Amygdala (tissue), 56 donors: Measurements from ENCODE around the gene MRPL33.

Experiments used
- DNase-seq, 56 donors: peaks; one replicate each; lab custom pipeline; 2025; lab: John Stamatoyannopoulos, UW

Gene MRPL33

DNA sequence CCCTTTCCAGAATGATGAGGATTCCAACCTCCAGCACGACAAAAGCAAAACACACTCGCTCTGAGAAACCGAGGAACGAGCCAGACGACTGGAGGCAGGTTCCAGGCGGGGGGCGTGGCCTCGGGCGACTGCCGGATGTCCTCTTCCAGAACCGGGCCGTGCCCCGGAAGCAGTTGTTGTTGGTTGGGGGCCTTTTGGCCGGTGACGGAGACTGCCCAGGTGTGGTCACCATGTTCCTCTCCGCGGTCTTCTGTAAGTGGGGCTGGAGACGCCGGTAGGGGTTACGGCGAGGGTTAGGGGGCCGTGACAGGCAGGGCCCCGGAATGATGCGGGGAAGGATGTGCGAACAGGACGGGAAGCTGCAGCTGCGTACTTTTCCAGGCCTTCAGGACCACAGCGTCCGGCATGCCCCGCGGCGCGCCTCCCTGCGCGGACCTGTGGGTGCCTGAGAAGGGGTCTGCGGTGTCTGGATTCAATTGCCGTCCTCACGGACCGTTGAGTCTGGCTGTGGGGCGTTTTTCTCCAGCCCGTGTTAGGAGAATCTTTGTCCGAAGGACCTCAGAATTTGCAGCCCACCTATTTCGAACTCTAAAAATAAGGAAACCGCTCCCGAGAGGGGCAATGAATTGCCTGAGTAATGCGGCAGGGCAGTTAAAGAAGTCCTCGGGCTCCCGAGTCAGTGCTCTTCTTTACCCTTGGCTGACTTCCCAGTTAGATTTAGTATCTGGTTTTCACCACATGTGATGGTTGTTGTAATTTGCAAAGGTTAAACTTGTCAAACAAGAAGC is at the start of gene MRPL33:
Gene MRPL33, plus strand, starts transcription at position 172 of the 788 bp plus-strand sequence. Its CDS starts 59 bp downstream, at position 231.
- peak; percentile 42 to 94 (median 86) for DNase-seq

DNA sequence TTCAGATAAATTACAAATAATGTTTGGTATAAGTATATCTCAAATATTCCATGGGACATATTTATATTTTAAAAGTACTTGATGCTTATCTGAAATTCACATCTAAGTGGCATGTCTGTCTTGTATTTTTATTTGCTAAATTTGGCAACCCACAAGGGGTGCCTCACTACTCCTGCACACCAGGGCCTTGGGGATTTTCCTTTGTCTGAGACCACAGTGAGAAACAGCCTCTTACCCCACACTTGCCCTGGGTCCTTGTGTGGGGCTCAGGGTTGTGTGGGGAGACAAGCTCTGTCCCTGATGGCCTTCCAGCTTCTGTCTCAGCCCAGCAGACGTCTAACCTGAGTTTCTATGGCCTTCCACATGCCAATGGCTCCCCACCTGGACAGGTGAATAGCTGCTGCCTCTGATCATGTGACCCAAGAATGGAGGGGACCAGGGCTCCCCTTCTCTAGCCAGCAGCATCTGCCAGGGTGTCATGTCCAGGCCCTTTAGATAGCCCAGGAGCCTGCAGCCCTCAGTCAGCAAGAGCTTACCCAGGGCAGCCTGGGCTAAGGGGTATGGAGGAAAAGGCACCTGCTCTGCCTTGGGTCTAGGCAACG is 49.5 kb upstream of the MRPL33 start:
- no peak for DNase-seq

DNA sequence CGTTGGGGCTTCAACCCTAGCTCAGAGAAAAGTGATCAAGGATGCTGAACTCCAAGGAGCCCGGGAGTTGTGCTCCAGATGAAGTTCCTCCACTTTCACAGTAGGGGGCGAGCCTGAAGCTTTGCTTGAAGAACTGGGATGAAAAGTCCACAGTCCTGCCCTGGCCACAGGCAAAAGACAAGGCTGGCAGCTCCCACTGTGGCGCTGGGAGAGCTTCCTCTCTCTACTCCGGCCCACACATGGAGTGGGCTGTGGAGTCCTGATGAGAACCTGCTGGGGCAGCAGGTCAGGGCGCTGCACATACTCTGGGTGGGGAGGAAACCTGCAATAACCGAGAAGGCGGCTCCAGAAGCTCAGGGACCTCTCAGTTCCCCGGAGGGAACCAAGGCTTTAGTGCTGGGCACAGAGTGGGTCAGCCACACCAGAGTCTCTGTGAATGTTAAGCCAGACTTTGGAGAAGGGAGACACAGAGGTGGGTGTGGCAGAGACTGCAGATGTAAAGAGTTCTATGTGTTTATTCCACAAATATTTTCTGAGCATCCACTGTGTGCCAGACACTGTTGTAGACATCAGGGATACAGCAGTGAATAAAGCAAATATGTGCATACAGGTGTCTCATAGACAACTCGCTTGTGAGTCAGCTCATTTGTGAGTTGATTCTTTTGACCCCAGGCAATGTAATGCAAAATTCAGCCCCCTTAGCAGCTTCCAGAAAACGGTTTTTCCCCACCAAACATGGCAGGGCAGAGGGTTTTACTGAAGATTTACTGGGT is 48.0 kb upstream of the MRPL33 start:
- DNase-seq: peak in 41 of 56 donors; percentile 17 to 76 (median 45)

DNA sequence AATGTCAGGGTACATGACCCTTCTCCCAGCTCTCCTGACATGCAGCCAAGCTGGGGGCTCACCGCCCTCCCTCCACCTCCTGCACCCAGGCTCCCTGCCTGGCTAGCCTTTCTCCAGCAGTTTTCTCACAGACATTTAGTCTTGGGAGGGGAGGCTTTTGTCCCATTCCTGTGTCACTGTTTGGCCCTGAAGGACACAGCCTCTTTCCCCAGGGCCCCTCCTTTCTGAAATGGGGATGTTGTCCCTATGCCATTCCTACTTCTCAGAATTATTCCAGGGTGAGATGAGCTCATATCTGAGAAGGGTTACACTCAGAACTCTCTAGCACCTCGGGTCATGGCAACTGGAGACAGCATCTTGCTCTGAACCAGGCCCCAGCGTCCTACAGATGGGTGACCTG is 47.3 kb upstream of the MRPL33 start:
- DNase-seq: no peak

DNA sequence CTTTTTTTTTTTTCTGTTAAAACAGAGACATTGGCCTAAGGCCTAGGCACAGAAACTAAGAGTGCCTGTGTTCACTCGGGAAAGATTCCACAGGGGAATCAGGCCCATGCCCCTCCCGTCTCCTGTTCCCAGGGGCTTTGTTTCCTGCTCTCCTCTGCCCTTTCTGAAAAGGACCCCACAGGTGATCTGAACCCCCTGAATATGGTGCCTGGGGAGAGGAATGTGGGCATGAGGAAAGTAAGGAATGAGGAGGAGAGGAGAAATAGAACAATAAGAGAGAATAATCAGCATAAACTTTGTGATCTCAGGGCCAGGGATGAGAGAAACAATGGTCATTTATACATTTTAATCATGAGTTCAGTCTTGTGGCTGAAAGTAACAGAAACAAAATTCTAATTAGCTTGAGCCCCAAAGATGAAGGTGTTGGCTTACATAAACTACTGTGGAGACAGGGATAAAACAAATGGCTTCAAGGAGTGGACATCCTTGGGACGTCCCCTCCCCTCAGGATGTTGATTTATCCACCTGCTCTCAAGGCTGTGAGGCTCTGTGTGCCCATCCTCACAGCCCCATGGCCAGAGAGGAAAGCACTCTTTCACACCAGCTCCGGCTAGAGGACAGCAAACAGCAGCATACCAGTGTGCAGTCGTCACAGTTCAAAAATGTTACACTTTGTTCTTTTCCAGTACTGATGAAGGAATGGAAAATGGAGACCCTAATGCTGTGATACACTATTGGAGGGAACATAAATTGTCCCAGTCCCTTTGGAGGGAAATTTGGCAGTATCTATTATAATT is 46.4 kb upstream of the MRPL33 start:
- DNase-seq: no peak

DNA sequence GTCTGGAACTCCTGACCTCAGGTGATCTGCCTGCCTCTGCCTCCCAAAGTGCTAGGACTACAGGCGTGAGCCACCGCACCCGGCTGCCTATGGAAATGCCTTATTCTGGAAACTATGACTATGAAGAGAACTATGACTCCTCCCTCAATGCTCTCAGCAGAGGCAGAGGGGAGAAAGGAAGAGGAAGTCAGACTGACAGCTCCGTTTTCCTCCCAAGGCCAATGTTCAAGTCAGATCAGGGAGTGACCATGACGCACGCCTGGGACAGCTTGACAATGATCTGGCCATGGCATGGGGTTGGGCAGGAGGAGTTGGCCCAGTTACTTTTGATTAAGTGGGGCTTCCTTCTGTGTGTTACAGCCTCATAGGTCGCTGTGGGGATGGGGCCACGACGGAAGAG is 44.3 kb upstream of the MRPL33 start:
- no peak for DNase-seq

DNA sequence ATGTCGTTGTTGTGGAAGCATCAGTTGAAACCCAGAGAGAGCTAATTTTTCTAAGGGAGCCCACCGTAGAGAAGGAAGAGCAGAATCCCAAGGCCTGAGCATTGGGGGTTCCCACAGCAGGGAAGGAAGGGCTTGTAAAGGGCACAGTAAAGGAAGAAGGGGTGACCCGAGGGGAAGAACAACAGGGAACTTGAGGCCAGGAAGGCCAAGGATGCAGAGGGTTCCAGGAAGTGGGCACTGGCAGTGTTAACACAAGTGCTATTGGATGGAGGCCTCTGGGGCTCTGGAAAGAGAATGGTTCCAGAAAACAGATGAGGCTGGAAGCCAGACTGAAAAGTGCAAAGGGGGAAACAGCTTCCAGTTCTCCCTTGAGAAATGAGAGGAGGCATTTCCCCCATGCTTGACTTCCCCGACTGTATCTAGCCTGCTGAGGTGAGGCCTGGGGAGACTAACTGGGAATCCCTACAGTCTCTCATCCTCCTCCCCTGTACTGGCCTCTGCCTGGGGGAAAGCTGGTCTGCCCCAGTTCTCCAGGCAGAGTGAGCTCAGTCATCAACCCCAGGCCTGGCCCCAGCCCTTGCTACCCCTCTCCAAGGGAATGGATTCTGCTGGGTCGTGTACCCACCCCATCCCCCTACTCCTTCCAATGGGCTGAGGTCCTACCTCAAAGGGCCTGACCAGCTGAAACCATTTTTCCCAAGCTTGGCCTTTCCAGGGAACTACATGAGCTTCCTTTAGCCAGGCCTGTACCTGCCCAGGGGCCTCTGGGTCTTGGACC is 43.2 kb upstream of the MRPL33 start:
- no peak for DNase-seq

DNA sequence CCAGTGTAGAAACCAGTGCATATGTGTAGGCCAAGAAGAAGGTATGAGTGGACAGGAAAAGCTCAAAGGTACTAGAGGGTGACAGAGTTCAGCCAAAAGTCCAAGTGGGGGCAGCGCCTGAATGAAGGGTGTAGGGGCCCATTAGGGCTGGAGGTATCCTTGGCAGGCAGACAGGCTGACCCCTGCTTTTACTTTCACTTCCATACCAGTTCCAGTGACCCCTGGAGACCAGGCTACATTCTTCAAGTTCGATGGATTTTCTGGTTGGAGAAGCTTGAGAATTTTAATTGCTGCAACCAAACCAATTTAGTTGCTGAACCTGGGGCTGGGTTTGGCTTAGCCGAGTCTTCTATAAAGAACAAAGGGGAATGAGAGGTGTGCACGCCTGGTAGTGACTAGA is 42.3 kb upstream of the MRPL33 start:
- DNase-seq: no peak

DNA sequence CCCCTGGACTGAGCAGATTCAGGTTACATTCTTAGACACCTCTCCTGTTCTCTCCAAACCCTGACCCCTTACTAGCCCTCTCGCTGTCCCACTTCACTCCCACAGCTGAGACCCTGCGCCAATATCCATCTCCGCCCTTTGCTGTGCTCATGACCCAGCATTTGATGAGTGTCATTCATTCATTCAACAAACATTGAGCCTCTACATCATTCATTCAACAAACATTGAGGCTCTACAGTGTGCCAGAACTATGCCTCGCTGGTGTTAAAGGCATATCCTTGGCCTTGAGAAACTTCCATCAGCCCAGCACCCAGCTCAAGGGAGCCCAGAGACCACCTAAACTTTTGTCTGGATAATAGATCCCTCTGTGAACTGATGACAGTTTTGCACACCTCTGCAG is 41.9 kb upstream of the MRPL33 start:
- no peak for DNase-seq

DNA sequence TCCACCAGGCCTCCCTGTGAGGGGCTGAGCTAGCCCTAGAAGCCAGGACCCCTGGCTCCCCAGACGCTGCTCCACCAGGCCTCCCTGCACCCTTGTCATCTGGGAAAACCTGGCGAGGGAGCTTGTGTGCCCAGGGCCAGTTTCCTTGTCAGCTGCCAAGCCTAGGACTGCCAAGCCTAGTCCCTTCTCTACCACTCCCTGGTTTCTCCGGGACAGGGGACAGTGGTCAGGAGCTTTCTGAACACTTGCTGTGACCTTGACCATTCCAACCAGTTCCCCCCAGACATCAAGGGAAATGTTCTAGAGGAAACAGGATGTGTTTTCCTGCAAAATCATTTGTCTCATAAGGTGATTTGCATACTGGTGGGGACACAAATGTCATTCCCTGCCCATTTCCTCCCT is 41.3 kb upstream of the MRPL33 start:
- DNase-seq: no peak

DNA sequence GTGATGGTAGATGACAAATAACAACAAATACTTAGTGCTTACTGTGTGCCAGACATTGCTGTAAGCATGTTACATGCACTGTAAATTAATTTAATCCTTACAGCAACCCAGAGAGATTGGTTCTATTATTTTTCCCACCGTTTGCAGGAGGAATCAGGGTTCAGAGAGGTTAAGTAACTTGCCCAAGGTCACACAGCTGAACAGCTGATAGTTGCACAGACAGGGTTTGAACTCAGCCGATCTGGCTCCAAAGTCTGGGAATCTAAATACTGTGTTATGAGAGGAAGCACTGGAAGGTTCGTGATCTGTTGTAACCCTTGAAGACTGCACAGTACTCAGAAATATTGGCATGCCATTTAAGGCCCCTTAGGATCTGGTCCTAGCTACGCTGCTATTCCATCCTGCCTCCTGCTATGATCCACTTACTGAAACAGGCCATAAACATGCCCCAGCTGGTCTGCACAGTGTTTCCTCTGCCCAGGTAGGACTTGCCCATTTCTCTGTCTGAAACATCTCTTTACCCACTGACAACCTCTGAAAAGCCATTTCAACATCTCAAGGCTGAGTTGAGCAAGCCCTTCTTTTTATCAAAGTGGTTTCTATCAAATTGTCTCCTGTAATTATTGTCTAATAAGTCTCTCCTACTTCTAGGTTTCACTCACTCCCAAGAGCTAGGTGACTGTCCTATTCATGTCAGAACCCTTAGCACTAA is 40.4 kb upstream of the MRPL33 start:
- DNase-seq: no peak

DNA sequence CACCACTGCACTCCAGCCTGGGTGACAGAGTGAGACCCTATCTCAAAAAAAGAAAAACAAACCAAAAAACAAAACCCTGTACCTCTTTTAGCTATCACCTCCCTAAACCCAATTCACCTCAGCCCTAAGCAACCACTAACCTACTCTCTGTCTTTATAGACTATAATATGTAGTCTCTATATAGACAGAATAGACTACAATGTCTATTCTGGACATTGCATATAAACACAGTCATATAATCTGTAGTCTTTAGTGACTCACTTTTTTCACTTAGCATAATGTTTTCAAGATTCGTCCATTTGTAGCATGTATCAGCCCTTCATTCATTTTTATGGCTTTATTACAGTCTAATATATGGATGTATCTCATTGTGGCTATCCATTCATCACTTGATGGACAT is 37.2 kb upstream of the MRPL33 start:
- DNase-seq: no peak

DNA sequence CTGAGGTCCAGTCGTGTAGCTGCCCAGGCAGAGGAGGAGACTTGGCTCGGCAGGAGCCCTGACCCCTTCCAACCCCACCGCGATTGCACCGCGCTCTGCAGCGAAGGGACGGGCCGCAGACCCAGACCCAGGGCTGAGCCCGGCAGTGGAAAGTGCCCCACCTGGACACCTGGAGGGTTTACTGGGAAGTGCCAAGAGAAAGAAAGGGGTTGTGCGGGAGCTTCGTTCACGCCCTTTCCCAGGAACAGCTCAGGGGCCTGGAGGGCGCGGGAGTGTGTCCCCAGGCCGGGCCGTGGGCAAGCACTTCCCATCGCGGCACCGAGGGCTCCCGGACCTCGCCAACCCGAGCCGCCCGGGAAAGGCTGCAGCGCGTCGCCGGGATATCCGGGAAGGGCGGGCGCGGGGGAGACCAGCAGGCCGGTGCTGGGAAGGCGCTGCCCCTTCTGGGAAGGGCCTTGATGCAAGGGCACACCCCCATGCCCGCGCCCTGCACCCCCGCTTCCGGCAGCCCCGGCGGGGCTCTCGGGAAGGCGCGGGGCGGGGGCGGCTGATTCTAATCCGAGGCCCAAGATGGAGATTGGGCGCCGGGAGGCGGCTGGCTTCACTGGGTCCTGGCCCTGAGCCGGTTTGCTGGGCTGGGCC is 36.1 kb upstream of the MRPL33 start:
- peak in 22 of 56 donors; percentile 11 to 73 (median 38) for DNase-seq

DNA sequence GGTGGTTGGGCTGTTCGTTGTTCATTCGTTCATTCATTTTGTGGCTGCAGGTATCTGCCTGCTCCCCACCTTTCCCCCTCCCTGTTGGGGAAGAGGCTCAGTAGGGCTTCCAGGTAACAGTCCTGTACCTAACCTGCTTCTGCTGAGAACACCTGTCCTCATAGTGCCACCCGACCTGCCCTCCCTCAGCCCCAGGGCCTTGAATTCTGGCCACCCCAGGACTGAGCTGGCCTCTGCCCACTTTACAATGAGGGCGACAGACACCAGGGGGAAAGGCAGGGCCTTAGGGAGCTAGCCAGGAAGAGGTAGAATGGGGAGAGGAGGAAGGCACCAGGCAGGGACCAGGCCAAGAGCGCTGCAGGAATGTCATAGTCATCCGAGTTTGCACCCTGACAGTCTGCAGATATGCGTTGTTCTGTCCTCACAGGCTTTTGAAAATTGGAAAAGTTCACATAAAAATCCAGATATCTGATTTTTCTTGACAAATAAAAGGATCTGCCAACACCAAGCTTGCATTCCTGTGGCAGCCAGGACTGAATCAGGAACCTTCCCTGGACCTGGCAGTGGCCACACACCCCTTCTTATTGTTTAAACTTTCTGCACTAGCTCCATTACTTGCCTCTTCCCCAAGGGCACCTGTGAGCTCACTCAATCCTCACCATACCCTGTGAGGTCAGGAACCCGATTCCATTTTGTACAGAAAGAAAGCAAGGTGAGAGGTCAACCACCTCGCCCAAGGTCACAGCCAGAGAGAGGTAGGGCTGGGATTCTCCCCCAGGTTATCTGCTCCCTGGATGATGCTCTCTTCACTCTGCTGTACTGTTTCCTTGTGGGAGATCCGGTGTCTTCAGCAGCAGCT is 35.3 kb upstream of the MRPL33 start:
- no peak for DNase-seq

DNA sequence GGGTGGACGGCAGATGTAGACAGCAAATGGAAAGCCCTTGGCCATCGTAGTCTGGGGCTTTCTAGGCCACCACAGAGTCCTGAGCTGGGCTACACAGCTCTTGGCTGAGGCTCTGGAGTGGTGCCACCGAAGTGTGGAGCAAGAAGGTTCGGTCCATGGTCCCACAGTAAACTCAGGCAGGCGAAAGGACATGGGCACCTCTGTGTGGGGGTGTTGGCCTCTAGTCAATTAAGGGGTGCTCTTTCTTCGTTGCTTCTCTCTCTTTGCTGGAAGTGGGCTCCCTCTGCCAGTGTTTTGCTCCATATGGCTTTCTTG is 34.7 kb upstream of the MRPL33 start:
- DNase-seq: no peak

DNA sequence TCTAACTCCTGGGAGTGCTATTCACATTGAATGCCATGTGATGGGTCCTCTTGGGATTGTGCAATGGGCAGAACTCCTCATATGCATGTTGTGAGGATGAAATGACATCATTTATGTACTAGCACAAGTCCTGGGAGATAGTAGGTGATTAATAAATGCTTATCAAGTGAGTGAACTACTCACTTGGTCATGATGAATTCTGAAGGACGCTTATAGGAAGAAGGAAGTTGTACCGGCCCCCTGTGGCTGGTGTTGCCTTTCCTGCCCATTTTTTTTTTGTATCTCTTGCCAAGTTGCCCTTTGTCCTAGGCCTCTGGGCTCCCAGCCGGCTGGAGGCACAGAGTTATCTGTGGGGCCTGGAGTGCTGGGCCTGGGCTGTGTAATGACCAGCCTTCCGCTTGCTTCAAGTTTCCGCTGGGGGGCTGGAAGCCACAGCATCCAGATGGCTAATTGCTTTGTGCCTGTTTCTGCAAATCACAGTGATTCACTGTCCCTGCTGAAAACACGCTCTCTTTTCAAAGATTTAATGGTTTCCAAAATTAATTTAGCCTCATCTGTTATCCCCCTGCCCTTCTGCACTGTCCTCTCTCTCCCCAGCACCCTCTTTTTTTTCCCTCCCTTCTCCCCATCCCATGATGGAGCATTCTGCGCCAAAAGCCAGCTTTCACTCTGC is 33.7 kb upstream of the MRPL33 start:
- peak in 4 of 56 donors; percentile 8 to 14 (median 12) for DNase-seq

DNA sequence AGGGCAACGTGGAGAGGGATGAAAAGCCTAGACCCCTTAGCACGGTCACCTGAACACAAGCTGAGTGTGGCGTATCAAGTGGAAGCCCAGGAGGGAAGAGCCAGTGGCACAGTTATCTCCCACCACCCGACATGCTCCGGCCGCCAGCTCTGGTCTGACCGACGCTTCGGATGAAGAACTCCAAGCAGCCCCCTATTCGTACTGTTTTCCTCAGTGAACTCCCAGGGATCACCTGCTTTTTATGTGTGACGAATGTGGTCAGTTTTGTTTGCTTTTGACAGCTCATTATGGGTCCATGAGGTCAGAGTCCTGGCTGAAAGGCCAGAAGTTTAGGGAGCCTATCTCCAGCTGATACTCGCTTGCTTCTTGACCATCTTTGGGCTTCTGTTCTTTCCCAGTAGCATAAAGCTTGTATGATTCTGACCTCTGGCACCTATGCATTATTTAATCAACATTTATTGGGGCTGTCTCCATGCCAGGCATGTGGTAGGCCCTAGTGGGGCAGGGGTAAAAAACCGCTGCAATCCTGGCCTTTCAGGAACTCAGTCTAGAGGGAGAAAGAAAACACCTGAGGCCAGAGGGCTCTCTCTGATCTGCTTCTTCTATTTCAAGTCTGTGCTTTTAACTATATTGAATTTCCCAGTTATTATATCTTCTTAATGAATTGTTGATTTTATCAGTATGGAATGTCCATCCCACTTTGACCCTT is 33.0 kb upstream of the MRPL33 start:
- no peak for DNase-seq
